ENCODE results near the gene SPOCK1.
"Not testable (repeated sequence)": the region's sequence is repeated elsewhere in the genome, so short reads cannot be mapped to it uniquely, and the experiment has no call there.

Gene SPOCK1

GRCh38 chr5:137260820-137261695 lies 238.1 kb downstream of the SPOCK1 start:
- no peak for DNase-seq (ENCODE audit: low spot score)
- TF ChIP-seq CTCF (IDR thresholded peaks at IDR 0.05; ENCODE audit: extremely low read depth, insufficient read depth, missing control alignments) = no peak
- in situ Hi-C loops (cut with MboI; ENCODE audit: low pct_unique_long_range_greater_than_20kb, low sequenced_read_pairs, unreplicated experiment) = no loop called here

- DNase-seq (ENCODE audit: low spot score); in situ Hi-C loops (cut with MboI; ENCODE audit: low pct_unique_long_range_greater_than_20kb, low sequenced_read_pairs, unreplicated experiment): not testable (repeated sequence)
These were observed 240.0 kb downstream of the SPOCK1 start for GRCh38 chr5:137259115-137259514.

GRCh38 chr5:137254119-137255090 lies 244.7 kb downstream of the SPOCK1 start:
- no peak for TF ChIP-seq CTCF (IDR thresholded peaks at IDR 0.05; ENCODE audit: extremely low read depth, insufficient read depth, missing control alignments)
- in situ Hi-C loops (cut with MboI; ENCODE audit: low pct_unique_long_range_greater_than_20kb, low sequenced_read_pairs, unreplicated experiment) = no loop called here
- no peak for DNase-seq (ENCODE audit: low spot score)

GRCh38 chr5:137252512-137252911 lies 246.6 kb downstream of the SPOCK1 start:
- TF ChIP-seq CTCF (IDR thresholded peaks at IDR 0.05; ENCODE audit: extremely low read depth, insufficient read depth, missing control alignments) = no peak
- in situ Hi-C loops (cut with MboI; ENCODE audit: low pct_unique_long_range_greater_than_20kb, low sequenced_read_pairs, unreplicated experiment) = no loop called here
- no peak for DNase-seq (ENCODE audit: low spot score)

- no peak for DNase-seq (ENCODE audit: low spot score)
- in situ Hi-C loops (cut with MboI; ENCODE audit: low pct_unique_long_range_greater_than_20kb, low sequenced_read_pairs, unreplicated experiment) = no loop called here
- no peak for TF ChIP-seq CTCF (IDR thresholded peaks at IDR 0.05; ENCODE audit: extremely low read depth, insufficient read depth, missing control alignments)
These were observed 248.7 kb downstream of the SPOCK1 start for GRCh38 chr5:137250421-137250820.

- DNase-seq (ENCODE audit: low spot score) = no peak
- in situ Hi-C loops (cut with MboI; ENCODE audit: low pct_unique_long_range_greater_than_20kb, low sequenced_read_pairs, unreplicated experiment) = no loop called here
- TF ChIP-seq CTCF (IDR thresholded peaks at IDR 0.05; ENCODE audit: extremely low read depth, insufficient read depth, missing control alignments) = no peak
These were observed 250.6 kb downstream of the SPOCK1 start for GRCh38 chr5:137248527-137248926.
